Subcutaneous preadipocyte (primary cell): ENCODE results near the gene VGLL3. TPM values are rescaled to one million over a fixed set of nuclear protein-coding genes. Genes with fewer than 3 reads are reported as not detected.

Experiments used
- total RNA-seq: library from RNA; depleted of rRNA; stranded (reverse); fragments of >200 nt; gene quantifications from 2 replicates; pipeline ENCODE4 v1.2.3, GENCODE V29; 2012

Gene VGLL3
- 52.6 and 73.9 TPM in 2 replicates for total RNA-seq

DNA sequence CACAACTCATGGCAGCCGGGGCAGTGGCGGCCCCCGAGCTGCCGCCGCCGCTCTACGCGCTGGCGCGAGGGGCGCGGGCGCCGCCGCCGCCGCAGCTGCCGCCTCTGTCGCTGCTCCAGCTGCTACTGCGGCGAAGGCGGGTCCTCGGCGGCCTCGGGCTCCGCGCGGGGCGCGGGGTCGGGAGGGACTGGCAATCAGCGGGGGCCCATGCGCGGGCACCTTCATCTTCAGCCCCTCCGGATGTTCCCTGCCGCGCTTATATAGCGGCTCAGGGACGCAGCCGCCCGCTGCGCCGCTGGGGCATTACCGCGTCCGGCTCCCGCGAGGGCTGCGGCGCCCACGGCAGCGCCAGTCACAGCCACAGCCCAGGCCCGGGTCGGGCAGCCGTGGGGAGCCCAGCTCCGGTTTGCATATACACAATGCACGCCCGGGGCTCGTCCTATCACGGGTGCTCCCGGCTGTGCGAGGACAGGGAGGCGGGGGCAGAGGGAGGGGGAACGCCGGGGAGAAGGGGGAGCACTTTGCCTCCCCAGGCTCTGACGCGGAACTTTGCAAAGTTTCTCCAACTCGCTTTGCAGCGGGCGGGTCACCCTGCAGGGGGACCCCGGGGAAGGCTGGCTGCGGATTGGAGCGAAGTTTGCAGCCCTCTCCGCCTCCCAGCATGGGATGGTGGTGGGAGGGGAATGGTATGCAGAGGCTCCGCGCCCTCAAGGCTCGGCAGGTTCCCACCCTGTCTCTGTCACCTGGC is at the start of gene VGLL3:
VGLL3 (minus strand) TSS at position 416 of the 748 bp plus-strand sequence; CDS start at position 10, 406 bp downstream.

Other genes starting within 250 kb of the VGLL3 start
- gene CHMP2B, start 236.2 kb upstream of the VGLL3 start, total RNA-seq, result 23.5 and 24.8 TPM in 2 replicates